Endothelial cell of umbilical vein (primary cell): ENCODE measurements around the gene KCNJ5. TPM values are rescaled to one million over a fixed set of nuclear protein-coding genes. Genes with fewer than 3 reads are reported as not detected.

Experiments used
- BruUV-seq: library from RNA; stranded (reverse); fragments of 400-500 nt; replicated peaks from 2 replicates; lab custom pipeline; 2021; lab: Mats Ljungman, UMichigan
- CTCF ChIA-PET: fragments of 300-600, 350-600 bp; sonication (Branson Sonifier 250); formaldehyde crosslinking; loops from one replicate; lab custom pipeline; 2021; ENCODE audit warnings: antibody characterized with exemption, inconsistent platforms; lab: Charles Lee
- POLR2A ChIA-PET: fragments of 300-600, 350-600 bp; sonication (Branson Sonifier 250); formaldehyde crosslinking; loops from one replicate; lab custom pipeline; 2021; ENCODE audit warnings: antibody characterized with exemption, inconsistent platforms; lab: Charles Lee
- DNase-seq: peaks from one replicate; pipeline ENCODE4 v3.0.0-alpha.2; 2011; ENCODE audit warnings: low read depth, low spot score
- FAIRE-seq: peaks from 2 replicates; lab custom pipeline; 2011; peaks lifted over from hg19 to GRCh38; lab: Jason Lieb, UNC
- H2AFZ ChIP-seq: 2 replicates; pipeline ENCODE4 v1.6.0; 2012; ENCODE audit warnings: low read depth, low read length, control low read depth, inconsistent platforms
- H3K27ac ChIP-seq: 2 replicates; pipeline ENCODE4 v1.5.1; 2011; ENCODE audit warnings: low read depth, mild to moderate bottlenecking, control low read depth, low read length, moderate library complexity; ENCODE audit not compliant: insufficient read depth
- H3K27me3 ChIP-seq, 2 experiments: 2 replicates each; pipeline versions ENCODE4 v1.6.0 to v1.6.1; 2011; ENCODE audit warnings: low read length in 2 of 2, mixed read lengths in 1 of 2; ENCODE audit not compliant: control insufficient read depth in 2 of 2, insufficient read depth in 2 of 2
- H3K36me3 ChIP-seq, 2 experiments: 2 replicates in 1 of 2; 3 replicates in 1 of 2; pipeline ENCODE4 v1.5.1; 2011; ENCODE audit warnings: low read length in 2 of 2, mild to moderate bottlenecking in 1 of 2, moderate library complexity in 1 of 2; ENCODE audit not compliant: control insufficient read depth in 2 of 2, insufficient read depth in 2 of 2; ENCODE audit errors: extremely low read depth in 1 of 2
- H3K4me1 ChIP-seq: 3 replicates; pipeline ENCODE4 v1.5.1; 2011; ENCODE audit warnings: mild to moderate bottlenecking, low read length; ENCODE audit not compliant: control insufficient read depth, insufficient read depth; ENCODE audit errors: extremely low read depth
- H3K4me2 ChIP-seq: 2 replicates; pipeline ENCODE4 v1.6.1; 2011; ENCODE audit warnings: low read length, control low read depth, mixed read lengths; ENCODE audit not compliant: insufficient read depth
- H3K4me3 ChIP-seq, 3 experiments: fragments of 200-600 bp in 1 of 3; sonication (generic), shearing (Covaris generic) in 1 of 3; replicated peaks in 1 of 3; 2 replicates each; pipeline ENCODE4 v1.5.1; 2011 to 2016; ENCODE audit warnings: control low read depth in 3 of 3, low read length in 3 of 3, mild to moderate bottlenecking in 2 of 3, inconsistent platforms in 1 of 3, low read depth in 1 of 3, moderate library complexity in 1 of 3; ENCODE audit not compliant: insufficient read depth in 1 of 3
- H3K79me2 ChIP-seq: 2 replicates; pipeline ENCODE4 v1.6.0; 2012; ENCODE audit warnings: low read length, inconsistent platforms; ENCODE audit not compliant: control insufficient read depth, insufficient read depth
- H3K9ac ChIP-seq: replicated peaks from 2 replicates; pipeline ENCODE3; 2011; ENCODE audit warnings: low read length, control low read depth; ENCODE audit not compliant: insufficient read depth; ENCODE audit errors: extremely low read depth
- H3K9me1 ChIP-seq: replicated peaks from 3 replicates; pipeline ENCODE4 v1.6.0; 2011; ENCODE audit warnings: mild to moderate bottlenecking, low read length; ENCODE audit not compliant: control insufficient read depth, insufficient read depth; ENCODE audit errors: extremely low read depth
- H3K9me3 ChIP-seq: replicated peaks from 2 replicates; pipeline ENCODE4 v1.5.1; 2012; ENCODE audit warnings: low read length, inconsistent platforms; ENCODE audit not compliant: control insufficient read depth, insufficient read depth
- H4K20me1 ChIP-seq: replicated peaks from 2 replicates; pipeline ENCODE3; 2011; ENCODE audit warnings: mild to moderate bottlenecking, low read length; ENCODE audit not compliant: control insufficient read depth, insufficient read depth; ENCODE audit errors: extremely low read depth
- EZH2 ChIP-seq: IDR thresholded peaks from 2 replicates; pipeline ENCODE4 v1.6.1; 2012; ENCODE audit warnings: borderline replicate concordance, low read depth, mild to moderate bottlenecking, moderate library complexity, low read length, inconsistent platforms; ENCODE audit not compliant: severe bottlenecking
- FOS ChIP-seq: IDR thresholded peaks from 2 replicates; pipeline ENCODE4 v1.6.1; 2011; ENCODE audit warnings: mild to moderate bottlenecking, low read length, moderate library complexity, borderline replicate concordance; ENCODE audit not compliant: insufficient read depth
- GATA2 ChIP-seq: IDR thresholded peaks from 2 replicates; pipeline ENCODE4 v1.7.0; 2011; ENCODE audit warnings: low read depth, mild to moderate bottlenecking, moderate library complexity, mixed read lengths, low read length; ENCODE audit not compliant: insufficient read length, insufficient read depth
- MYC ChIP-seq: IDR thresholded peaks from one replicate; pipeline ENCODE4 v1.6.1; 2011; ENCODE audit warnings: mild to moderate bottlenecking, low read depth, low read length
- dilution Hi-C: fragments of 300-500 bp; cut with MboI; formaldehyde crosslinking; loops from one replicate; pipeline ENCODE4 v1.15.0; 2019; ENCODE audit warnings: low sequenced_read_pairs; ENCODE audit not compliant: extremely low pct_ligation_motif_present
- intact Hi-C: fragments of 100-400 bp; cut with micrococcal nuclease; formaldehyde crosslinking; loops from one replicate; pipeline ENCODE4 v1.10.0; 2022
- polyA plus RNA-seq, 4 experiments: library from polyadenylated mRNA; depleted of rRNA in 3 of 4; stranded (reverse) in 3 of 4; unstranded in 1 of 4; fragments of >200 nt; gene quantifications; 2 replicates each; pipeline versions ENCODE4 v1.2.1 to v1.2.3, GENCODE V29; 2011 to 2012; ENCODE audit warnings: missing spikeins in 1 of 4
- total RNA-seq: library from RNA; stranded (reverse); gene quantifications from 2 replicates; pipeline ENCODE4 v1.2.3, GENCODE V29; 2021

Gene KCNJ5
- total and polyA plus RNA-seq, 2 donors (not counting 3 experiments of a cell fraction or from before 2014, with no cell fraction given) = 0.13 TPM; not detected in 1

DNA sequence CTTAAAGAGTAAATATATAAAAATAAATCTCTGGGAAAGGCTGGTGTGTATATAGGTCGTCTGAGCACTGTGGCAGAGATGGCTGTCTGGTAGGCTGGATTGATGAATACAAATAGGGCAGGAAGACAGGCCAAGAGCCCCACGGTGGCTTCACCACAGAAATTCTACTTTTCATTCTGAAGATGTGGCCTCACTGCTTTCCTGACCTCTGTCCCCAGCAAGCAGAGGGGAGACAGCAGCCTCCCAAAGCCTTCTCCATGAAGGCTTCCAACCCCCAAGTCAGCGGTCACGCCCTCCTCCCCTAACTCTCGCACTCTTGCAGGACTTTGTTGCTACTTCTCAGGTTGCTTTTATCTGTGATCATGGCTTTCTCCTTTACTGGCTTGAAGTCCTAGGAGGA is 13.4 kb upstream of the KCNJ5 start:
- Histone ChIP-seq H3K36me3 (no peaks in the 10 kb centered on the region), H3K27me3 (peaks cover 36% of the 10 kb centered on the region in 2 experiments), H3K9me1 (no peaks in the 10 kb centered on the region), H3K9ac (no peak overlapping the region), H3K9me3 (no peaks in the 10 kb centered on the region), H2AFZ (no peak overlapping the region), H3K79me2 (no peaks in the 10 kb centered on the region), H4K20me1 (no peaks in the 10 kb centered on the region), H3K4me2 (no peak overlapping the region), H3K27ac (no peak overlapping the region), H3K4me1 (no peaks in the 10 kb centered on the region), H3K4me3 (no peak overlapping the region)
- ChIA-PET POLR2A (no interaction called here), CTCF (no interaction called here)
- no TSS peak for BruUV-seq
- intact Hi-C loops (no loop called here), dilution Hi-C loops (no loop called here)
- TF ChIP-seq FOS (no peak), EZH2 (no peak)
- no peak for FAIRE-seq
- no peak for DNase-seq

DNA sequence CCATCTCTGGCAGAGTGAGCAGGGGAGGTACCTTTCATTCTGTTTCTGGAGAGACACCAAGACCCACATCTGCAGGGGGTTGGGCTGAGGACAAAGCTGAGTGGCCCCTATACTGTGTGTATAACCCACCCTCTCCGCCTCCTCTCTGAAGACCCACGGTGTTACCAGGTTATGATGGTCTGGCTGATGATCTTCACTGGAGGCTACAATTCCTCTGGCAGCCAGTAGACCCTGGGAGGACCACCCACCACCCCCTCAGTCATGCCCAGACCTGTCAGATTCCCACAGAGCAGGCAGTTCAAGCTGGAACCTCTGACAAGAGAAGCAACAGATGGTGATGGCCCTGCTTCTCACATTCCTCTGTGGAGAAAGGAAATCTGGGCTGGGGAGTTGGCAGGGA is 12.7 kb upstream of the KCNJ5 start:
- Histone ChIP-seq H4K20me1 (no peaks in the 10 kb centered on the region), H3K4me1 (no peaks in the 10 kb centered on the region), H3K9ac (no peak overlapping the region), H2AFZ (no peak overlapping the region), H3K4me2 (no peak overlapping the region), H3K79me2 (no peaks in the 10 kb centered on the region), H3K36me3 (no peaks in the 10 kb centered on the region), H3K9me3 (no peaks in the 10 kb centered on the region), H3K9me1 (no peaks in the 10 kb centered on the region), H3K4me3 (no peak overlapping the region), H3K27ac (no peak overlapping the region), H3K27me3 (peaks cover 32 to 38% of the 10 kb centered on the region in 2 experiments)
- ChIA-PET POLR2A (no interaction called here), CTCF (interaction anchor here (4.8 kb wide), 1 partner anchor 78 kb away, joined by 39 read pairs; no protein-coding TSS in a partner anchor)
- no peak for TF ChIP-seq GATA2
- TF ChIP-seq MYC = no peak
- no peak for TF ChIP-seq FOS
- BruUV-seq = no TSS peak
- intact Hi-C loops = no loop called here
- DNase-seq (no peak), FAIRE-seq (no peak)
- dilution Hi-C loops = no loop called here
